RCC 7860 (cell line): ENCODE measurements around the gene CMTM2.
"Not testable (repeated sequence)": the region's sequence is repeated elsewhere in the genome, so short reads cannot be mapped to it uniquely, and the experiment has no call there.

ENCODE experiments used
- DNase-seq: peaks from one replicate; pipeline ENCODE4 v3.0.0-alpha.2; 2015; ENCODE audit warnings: low spot score
- FAIRE-seq: peaks from 2 replicates; lab custom pipeline; 2012; peaks lifted over from hg19 to GRCh38; lab: Jason Lieb, UNC

CMTM2 gene

DNA sequence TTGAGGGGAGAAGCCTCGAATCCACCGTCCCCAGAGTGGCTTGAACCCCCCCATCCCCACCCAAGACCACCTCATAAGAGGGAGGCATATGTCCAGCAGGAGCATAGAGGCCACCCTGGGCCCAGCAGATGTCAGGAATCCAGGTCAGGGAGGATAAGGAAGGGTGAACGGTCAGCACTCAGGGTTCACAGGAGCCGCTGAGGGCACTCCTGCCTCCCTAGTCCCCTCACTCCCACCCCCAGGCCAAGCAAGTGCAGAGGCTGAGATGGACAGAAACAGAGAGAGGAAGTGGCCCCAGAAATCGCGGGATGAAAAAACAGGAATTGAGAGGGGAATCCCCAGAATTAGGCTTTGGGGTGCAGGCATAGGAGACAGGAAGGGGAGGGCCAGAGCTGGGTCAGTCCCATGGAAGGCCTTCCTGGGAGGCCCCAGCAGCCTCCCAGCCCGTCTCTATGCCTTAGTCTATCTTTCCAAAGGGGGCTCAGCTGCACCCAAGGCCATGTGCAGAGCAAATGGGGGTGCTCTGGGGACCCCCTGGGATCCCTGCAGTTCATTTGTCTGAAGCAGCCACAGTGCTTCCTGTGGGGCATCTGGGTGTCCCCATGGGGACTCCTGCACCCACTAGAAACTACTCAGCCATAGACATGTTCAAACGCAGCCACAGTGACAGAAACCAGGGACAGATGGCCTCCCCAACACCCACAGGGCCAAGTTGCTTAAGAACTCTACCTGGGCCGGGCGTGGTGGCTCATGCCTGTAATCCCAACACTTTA lies 26.9 kb downstream of the CMTM2 start:
- no peak for FAIRE-seq
- no peak for DNase-seq

DNA sequence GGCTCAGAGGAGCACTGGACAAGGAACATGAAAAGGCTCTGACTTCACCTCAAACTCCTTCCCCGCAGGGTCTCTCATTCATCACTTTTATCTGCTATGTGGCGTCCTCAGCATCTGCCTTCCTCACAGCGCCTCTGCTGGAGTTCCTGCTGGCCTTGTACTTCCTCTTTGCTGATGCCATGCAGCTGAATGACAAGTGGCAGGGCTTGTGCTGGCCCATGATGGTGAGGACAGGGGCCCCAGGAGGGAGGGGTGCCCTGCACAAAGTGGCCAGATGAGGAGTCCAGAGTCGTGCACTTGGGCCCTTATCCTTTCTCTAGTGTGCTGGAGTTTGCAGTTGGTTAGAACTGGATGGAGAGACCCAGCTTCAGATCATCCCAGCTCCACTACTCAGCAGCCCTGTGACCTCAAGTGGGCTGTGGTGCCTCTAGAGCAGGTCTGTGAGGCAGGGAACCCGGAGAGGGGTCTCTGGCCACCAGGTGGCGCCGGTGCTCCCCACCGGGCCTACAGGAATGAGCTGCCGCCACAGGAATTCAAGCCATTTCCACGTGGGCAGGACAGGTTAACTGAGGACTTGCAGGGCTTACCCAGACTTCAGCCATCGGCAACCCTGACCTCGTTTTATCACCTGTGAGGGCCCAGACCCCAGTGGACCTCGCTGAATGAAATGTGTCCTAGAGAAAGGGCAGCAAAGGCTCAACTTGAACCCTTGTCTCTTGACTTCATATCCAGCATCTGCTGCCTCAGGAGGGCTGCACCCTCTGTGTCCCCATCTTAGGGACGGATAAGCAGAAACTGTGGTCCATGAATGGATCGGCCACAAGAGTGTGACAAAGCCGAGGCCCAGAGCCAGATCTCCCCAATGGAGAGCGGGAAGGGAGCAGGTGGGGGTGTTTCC lies 29.2 kb downstream of the CMTM2 start:
- peak; percentile 66 for FAIRE-seq
- DNase-seq, result peak; percentile 85

DNA sequence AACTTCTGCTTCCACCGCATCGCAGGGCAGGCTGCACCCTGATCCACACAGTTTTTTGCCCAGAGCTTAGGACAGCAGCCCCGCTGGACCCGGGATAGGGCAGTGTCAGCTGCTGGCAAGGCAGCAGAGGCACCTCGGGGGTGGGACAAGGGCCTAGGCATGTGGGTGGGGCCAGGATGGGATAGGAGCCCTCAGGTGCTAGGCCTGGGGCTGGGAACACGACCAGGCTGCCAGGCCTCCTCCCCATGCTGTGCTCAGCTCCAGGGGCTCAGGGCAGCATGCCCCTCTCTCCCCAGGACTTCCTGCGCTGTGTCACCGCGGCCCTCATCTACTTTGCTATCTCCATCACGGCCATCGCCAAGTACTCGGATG lies 29.9 kb downstream of the CMTM2 start:
- no peak for DNase-seq

DNA sequence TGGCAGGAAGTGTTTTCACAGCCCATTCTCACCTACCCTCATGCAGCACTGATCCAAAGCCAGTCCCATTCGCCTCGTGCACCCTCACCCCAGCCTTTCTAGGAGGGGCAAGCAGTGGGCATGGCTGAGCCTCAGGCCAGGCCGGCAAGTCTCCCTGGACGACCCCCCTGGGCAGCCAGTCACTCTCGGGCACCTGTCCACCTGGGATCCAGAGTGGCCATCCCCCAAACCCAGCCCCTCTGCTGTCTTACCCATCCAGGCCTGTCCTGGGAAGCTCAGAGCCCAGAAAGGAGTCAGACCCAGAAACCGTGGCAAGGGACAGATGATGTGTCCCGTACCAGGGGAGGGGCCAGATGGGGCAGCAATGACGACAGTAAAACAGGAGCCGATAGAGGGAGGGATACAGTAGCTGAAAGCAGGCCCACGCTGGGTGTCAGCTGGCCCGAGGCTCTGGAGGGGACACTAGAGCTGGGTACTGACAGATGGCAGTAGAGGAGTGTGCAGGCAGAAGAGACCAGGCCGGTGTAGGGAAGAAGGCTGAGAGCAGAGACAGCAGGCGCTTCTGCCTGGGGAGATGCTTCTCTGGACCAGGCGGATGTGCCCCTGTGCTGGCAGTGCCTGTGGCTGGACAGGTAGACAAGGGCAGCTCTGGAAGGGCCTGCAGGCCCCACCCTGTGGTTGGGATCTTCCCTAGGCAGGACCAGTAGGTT lies 31.0 kb downstream of the CMTM2 start:
- no peak for DNase-seq
- no peak for FAIRE-seq

More for the DNA sequence above, 29.9 kb downstream of the CMTM2 start:
- FAIRE-seq, result no peak

DNA sequence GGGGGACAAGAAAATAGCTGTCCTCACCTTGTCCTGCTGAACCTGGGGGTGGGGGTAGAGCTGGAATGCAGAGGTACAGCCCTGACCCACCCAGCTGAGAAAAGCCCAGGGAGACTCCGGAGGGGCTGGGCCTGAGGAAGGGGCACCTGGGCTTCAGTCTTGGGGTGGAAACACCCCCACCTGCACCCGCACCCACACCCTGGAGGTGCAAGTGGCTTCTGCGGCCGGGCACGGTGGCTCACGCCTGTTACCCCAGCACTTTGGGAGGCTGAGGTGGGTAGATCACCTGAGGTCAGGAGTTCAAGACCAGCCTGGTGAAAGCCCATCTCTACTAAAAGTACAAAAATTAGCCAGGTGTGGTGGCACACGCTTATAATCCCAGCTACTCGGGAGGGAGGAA lies 32.6 kb downstream of the CMTM2 start:
- not testable (repeated sequence) for FAIRE-seq, DNase-seq

DNA sequence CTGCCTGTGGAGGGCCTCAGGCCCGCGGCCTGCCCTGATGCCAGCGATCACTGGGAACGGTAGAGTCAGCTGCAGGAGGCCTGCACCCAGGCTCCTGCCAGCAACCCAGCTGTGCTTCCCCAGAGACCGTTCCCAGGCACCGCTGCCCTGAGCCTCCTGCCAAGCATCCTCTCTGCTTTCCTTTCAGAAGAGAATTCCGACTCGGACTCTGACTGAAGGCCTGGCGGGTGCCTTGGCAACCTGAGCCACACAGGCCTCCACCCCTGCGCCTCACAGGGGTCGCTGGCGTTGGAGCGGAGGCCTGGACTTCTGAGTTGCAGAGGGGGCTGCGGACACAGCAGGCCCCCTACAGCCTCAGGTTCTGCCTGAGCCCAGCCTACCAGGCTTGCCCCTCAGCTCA lies 33.2 kb downstream of the CMTM2 start:
- DNase-seq (no peak), FAIRE-seq (no peak)

DNA sequence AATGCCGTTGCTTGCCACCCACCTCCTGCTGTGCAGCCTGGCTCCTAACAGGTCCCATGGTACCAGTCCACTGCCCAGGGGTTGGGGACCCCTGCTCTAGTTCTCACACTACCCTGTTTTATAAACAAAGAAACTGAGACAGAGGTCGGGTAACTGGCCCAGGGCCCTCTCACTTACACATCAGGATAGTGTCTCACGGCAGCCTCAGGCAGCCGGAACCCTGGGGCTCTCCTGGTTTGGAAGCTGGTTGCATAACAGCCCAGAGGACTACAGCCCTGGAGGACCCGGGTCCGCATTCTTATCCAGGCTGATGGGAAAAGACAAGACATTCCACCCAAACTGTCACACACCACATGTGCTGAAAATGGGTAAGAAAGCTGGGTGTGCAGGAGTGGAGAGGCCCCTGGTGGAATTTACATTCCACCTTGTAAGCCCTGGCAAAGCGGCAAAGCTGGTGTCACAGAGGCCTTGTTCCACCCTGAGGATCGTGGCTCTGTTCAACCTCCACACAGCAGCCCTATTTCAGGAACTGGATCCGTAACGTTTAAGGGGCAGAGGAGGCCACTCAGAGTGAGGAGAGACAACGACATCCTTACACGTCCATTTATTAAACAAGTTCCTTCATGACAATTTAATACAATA lies 35.0 kb downstream of the CMTM2 start:
- no peak for FAIRE-seq

DNA sequence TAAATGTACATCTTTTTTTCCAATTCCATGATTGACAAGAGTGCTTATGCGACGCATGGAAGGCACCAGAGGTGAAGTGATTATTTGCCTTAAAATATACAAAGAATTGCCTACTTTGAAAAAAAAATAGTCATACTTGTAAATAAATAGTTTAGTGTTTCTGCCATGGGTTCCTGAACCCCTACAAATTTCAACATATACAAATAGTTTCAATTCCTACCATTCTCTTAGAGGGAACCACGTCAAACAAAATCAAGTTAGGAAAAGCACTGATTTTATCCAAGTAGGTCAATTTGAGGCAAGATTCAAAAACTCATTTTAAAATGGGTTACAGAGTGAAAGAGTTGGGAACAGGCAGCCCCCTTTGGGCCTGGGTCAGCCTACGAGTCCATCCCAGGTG lies 36.9 kb downstream of the CMTM2 start:
- DNase-seq (no peak), FAIRE-seq (no peak)

More for the DNA sequence above, 35.0 kb downstream of the CMTM2 start:
- no peak for DNase-seq

DNA sequence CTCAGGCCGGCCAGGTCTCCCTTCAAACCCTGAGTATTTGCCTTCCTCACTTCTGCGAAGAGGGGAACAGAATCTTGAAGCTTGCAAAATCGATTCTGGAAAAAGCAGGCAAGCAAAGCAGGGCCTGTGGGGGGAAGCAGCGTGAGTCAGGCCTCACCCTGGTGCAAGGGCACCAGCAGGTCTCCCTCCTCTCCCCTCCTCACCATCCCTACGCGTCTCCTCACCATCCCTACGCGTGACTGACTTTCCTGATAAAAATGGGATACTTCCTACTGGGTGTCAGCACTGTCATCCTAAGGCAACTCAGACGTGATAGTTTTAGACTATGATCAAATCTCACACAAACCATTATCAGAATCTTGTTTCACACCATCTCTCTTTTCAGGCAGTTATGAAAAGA lies 37.3 kb downstream of the CMTM2 start:
- DNase-seq (peak; percentile 70), FAIRE-seq (peak; percentile 79)

DNA sequence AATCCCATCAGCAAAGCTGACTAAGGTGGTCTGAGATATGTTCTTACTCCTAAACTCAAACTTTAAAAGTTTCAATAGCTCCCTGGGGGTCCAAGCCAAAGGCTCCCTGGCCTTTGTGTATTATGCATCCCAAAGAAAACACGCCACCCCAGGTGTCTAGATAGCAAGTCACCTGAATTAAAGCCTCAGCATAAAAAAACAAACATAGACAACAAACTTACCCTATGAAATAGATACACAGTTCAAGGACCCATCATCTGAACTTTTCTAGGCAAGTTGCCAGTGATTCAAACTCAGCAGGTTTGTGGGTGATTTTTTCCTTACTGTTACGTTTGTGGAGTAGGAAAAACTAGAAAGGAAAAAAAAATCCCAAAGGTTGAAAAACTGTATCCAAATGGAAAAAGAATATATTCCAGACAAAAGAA lies 37.8 kb downstream of the CMTM2 start:
- no peak for FAIRE-seq
- no peak for DNase-seq

DNA sequence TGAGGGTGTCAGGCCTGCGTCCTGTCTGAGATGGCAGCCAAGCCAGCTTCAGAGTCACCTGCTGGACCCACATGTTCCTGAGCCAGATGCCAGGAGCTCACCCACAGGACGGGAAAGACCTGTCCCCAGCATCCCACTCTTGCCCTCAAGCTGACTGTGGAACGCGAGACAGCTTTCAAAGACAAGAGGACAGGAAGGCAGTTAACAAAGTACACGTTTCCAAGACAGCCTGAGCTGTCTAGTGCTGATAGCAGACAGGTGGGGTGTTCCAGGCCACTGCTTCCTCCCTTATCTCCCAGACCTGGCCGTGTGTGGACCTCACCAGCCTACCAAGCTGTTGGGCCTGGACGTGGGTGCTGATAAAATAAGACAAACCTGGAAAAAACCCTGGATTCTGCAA lies 38.5 kb downstream of the CMTM2 start:
- DNase-seq (peak; percentile 8), FAIRE-seq (no peak)

DNA sequence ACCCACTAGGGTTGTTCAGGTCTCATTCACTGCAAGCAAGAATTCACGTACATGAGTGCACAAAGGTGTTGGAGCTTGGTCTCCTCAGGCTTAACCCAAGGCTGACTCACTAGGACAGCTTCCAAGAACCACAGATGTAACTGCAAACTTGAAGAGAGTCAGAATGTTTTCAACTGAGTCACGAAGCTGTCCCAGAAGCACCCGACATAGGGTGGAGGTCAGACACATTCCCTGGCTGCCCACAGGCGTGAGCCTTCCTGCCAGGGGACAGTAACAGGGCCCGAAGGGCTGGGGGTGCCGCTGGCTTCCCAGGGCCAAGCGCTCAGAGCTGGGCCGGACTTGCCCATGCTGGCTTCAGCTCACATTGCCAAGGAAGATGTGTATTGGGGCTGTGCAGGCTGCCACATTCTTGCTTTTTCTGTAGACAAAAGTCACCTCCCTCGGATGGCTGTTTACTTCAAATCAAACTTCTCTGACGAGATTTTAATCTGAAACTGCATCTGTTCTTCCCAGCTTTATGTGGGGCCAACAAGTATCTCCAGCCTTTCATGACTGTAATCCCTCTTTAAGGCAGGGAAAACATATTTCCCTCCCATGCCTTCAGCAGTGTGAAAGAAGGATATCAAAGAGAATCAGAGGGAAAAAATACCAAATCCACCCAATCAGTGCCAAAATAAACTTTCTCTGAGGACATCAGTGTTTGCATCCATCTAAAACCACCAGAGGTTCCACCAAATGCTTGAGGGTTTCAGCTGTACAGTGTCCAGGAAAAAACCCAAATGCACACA lies 39.5 kb downstream of the CMTM2 start:
- DNase-seq (peak; percentile 97), FAIRE-seq (peak; percentile 98)

DNA sequence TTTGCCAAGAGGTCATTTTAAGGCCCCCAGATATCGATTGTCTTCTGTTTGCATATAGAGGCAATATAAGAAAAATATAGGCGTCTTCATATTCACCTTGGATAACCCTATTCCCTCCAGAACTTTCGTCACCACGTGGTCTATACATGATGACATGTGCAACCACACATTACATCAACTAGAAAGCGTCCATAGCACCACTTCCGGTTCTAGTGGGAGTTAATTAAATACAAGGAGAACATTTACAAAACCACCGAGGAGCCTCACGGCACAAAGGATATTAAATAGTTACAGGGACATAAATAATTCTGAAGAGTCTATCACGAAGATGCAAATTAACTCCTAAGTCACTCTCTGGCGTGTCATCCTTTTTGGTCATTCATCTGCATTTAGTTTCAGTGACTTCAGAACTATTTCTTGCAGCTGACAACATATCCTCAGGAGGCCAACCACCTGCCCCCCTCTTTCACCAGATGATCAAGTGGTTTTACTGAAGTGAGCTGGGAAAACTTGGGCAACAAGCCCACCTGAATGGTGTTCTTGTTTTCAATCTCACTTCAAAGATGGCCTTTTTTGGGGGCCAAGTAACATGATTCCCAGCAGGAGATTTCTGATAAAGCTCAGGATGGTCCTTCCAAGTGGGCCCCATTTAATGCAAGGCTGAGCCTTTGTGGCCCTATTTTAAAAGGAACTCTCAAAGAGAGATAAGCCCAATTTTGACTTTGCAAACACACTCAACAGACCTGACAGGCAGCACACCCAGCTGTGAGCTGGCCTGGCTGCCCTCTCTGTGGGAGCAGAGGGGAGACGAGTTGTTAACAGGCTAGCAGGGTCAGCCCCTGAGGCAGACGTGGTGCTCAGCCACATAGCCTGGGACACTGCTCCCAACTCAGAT lies 40.5 kb downstream of the CMTM2 start:
- DNase-seq (peak; percentile 75), FAIRE-seq (peak; percentile 61)

DNA sequence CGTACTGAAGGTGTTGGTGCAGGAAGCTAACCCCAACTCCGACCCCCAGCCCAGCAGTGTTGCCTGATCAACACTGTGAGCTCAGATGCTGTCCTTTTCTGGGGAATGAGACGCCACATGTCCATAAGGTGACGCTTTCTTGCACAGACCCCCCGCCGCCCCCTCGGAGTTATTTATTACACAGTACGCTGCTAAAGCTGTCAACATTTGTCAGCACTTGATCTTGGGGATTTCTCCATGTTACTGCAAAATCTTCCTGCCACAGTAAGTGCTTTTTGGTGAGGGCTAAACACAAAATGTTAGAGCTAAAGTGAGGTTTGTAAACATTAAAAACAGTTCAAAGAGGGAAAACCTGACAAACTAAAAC lies 41.1 kb downstream of the CMTM2 start:
- DNase-seq (no peak), FAIRE-seq (no peak)

DNA sequence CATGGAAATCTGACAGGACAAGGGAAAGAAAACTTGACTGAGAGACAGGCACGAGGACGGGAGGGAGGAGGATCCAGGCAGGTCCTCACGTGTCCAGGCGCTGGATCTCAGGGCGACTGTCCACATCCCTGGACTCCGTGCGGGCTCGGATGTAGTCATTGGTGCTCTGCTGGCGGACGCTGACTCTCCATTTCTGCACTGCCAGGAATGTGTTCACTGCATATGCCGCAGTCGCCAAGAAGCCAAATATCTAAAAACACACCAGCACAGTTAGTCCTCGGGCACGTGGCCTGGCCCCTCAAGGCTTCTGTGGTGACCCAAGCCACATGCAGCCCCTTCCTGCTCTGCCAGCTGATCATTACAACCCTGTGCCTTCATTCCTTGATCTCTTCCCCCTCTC lies 42.7 kb downstream of the CMTM2 start:
- FAIRE-seq, result no peak

DNA sequence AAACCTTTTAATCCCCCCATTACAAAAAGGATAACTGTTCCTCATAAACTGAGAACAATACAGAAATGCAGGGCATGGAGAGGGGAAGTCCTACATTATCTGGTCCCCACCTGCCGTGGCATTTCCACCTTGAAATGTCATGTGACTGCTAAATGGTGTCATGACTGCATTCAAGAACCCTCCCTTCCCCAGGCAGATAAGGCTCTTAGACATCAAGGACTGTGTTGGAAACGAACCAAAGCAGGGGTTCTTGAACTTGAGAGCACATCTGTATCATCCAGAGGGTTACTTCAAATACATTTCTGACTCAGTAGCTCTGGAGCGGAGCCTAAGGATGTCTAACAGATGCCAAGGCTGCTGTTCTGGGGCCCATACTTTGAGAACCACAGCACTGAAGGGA lies 43.6 kb downstream of the CMTM2 start:
- no peak for DNase-seq
- no peak for FAIRE-seq

More for the DNA sequence above, 42.7 kb downstream of the CMTM2 start:
- DNase-seq, result no peak

DNA sequence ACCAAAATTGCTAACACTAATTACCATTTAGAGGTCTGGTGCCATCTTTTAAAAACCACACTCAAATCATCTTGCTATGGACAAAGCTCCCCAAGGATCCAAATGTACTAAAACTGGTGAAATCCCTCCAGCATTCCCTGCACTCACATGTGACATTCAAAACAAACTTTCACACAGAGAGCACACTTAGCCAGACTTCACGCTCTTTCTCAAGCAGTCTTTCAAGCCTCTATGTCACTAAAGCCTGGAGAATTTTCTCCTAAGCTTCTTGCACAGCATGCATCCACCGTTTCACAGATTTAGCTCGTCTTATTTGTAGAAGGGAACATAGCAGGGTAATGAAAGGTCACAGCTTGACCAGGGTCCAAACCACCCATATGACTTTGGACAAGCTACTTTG lies 44.5 kb downstream of the CMTM2 start:
- FAIRE-seq, result no peak

DNA sequence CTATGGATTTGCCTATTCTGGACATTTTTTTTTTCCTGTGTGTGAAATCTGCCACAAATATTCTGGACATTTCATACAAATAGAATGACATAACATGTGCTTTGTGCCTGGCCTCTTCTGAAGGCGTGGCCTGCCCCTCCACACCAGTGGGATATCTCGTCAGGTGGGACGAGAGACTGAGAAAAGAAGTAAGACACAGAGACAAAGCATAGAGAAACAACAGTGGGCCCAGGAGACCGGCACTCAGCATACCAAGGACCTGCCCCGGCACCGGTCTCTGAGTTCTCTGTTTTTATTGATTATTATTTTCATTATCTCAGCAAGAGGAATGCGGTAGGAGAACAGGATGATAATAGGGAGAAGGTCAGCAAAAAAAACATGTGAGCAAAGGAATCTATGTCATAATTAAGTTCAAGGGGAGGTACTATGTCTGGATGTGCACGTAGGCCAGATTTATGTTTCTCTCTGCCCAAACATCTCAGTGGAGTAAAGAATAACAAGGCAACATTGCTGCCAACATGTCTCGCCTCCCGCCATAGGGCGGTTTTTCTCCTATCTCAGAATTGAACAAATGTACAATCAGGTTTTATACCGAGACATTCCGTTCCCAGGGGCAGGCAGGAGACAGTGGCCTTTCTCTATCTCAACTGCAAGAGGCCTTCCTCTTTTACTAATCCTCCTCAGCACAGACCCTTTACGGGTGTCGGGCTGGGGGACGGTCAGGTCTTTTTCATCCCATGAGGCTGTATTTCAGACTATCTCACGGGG lies 48.5 kb downstream of the CMTM2 start:
- DNase-seq, FAIRE-seq: not testable (repeated sequence)

More for the DNA sequence above, 44.5 kb downstream of the CMTM2 start:
- no peak for DNase-seq
